WI38 (cell line): ENCODE data around the gene NUCKS1.

ENCODE experiments used
- H3K4me3 ChIP-seq: 2 replicates; pipeline ENCODE4 v1.5.1; 2011; ENCODE audit warnings: low read depth, mild to moderate bottlenecking, control low read depth, low read length
- TF ChIP-seq, protein P1 (sequence below): IDR thresholded peaks from 2 replicates; pipeline ENCODE4 v1.5.1; 2012; ENCODE audit warnings: low read depth, mild to moderate bottlenecking, control low read depth, low read length

NUCKS1 gene

DNA sequence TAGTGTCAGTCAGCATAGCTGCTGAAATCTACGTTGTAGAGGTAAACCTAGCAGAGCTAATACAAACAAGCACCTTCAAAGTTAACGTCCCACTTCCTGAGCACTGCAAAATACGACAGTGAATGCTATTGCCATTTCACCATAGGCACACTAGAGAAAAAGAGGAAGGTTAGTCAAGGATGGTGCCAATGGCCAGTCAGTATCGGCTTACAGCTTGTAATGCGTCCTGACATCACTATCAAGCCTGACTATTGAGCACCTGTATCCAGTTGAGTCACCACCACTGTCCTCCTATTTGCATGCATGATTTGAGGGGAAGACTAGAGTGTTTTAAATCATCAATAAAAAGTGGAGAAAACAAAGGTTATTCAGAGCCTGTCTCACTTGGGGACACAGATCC lies 34.4 kb downstream of the NUCKS1 start:
- TF ChIP-seq, protein P1, sequence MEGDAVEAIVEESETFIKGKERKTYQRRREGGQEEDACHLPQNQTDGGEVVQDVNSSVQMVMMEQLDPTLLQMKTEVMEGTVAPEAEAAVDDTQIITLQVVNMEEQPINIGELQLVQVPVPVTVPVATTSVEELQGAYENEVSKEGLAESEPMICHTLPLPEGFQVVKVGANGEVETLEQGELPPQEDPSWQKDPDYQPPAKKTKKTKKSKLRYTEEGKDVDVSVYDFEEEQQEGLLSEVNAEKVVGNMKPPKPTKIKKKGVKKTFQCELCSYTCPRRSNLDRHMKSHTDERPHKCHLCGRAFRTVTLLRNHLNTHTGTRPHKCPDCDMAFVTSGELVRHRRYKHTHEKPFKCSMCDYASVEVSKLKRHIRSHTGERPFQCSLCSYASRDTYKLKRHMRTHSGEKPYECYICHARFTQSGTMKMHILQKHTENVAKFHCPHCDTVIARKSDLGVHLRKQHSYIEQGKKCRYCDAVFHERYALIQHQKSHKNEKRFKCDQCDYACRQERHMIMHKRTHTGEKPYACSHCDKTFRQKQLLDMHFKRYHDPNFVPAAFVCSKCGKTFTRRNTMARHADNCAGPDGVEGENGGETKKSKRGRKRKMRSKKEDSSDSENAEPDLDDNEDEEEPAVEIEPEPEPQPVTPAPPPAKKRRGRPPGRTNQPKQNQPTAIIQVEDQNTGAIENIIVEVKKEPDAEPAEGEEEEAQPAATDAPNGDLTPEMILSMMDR = no peak

DNA sequence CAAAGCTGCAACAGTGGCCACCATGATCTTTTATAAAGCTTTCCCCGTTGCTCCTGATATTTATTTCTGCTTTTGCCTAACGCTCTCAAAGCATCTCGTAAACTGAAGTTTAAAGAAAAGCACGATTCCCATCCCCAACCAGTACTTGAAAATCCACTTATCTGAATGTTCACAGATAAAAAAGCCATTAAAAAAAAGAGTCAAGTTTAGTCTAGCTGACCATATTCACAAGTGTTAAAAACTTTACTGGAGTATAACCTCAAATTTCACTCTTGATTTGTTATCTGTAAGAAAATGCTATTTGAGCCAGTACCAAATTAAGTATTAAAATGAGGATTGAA lies 35.1 kb downstream of the NUCKS1 start:
- TF ChIP-seq, protein P1 = no peak
- H3K4me3 ChIP-seq = no peak overlapping the region

More for the DNA sequence above, 34.4 kb downstream of the NUCKS1 start:
- H3K4me3 ChIP-seq = no peak overlapping the region

DNA sequence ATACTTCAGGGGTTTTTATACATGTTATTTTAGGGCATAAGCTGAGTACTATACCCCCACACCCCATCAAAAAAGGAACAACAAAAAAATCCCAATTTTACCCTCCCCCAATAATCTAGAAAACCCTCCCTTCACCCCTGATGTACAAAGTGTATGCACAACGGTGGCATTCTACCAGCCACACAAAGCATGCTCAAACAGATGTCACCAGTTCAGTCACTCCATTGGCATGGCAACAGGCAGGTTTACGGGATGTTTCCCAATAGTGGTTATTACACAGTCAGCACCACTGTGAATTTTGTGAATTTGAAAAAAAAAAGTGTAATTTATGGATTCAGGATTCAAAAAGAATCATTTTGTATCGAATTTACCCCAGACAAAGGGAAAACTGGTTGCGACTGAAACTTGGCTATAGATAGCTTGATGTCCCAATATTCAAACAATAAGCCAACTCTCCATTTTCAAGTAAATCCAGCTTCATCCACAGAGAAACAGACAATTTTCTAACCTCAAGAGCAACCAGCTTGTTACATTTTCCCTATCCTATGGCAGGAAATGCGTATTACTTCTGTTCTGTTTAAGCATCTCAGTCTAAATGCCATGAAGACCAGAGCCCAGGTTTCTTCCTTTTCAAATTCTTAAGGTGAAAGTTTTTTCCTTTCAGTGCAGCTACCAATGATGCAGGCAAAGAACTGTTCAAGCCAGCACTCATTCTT lies 35.6 kb downstream of the NUCKS1 start:
- no peak overlapping the region for H3K4me3 ChIP-seq
- TF ChIP-seq, protein P1 = no peak

DNA sequence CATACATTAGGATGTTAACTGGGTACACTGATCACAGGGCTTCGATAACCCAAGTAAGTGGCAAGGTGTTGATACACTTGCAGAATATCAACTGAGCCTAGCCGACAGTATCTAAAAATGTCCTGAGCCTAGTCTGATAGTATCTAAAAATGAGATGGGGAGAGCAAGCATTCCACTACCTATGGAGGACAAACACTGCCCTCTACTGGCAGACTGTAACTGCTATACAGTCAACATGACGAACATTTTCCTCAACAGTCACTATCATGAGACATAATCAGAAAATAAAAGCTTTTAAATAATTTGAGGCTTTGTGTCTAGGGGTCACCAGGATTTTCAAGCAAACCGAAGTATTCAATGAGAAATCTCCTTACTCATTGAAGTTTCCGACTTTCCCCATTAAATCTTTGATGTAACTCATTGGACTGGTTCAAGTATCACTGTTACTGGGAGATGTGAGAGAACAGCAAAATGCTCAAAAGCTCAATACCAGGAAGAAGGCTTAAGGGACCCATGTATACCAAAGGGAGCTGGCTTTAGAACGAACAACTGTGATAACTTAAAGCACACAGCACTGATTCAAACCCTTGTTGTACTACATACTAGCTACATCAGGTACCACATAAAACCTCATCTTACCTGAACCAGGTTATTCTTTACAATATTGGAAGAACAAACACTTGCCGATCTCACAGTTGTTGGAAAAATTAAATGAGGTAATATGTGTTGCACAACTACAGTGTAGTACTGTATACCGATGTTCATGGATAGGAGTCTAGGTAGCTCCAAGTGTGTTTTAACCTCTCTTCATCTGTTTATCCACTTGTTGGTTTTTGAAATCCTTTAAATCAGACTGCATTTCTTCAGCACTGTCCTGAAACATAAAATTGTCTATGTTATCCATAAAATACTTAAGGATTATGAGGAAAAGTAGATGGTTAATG lies 38.6 kb downstream of the NUCKS1 start:
- no peak overlapping the region for H3K4me3 ChIP-seq
- TF ChIP-seq, protein P1 = peak; percentile 72

DNA sequence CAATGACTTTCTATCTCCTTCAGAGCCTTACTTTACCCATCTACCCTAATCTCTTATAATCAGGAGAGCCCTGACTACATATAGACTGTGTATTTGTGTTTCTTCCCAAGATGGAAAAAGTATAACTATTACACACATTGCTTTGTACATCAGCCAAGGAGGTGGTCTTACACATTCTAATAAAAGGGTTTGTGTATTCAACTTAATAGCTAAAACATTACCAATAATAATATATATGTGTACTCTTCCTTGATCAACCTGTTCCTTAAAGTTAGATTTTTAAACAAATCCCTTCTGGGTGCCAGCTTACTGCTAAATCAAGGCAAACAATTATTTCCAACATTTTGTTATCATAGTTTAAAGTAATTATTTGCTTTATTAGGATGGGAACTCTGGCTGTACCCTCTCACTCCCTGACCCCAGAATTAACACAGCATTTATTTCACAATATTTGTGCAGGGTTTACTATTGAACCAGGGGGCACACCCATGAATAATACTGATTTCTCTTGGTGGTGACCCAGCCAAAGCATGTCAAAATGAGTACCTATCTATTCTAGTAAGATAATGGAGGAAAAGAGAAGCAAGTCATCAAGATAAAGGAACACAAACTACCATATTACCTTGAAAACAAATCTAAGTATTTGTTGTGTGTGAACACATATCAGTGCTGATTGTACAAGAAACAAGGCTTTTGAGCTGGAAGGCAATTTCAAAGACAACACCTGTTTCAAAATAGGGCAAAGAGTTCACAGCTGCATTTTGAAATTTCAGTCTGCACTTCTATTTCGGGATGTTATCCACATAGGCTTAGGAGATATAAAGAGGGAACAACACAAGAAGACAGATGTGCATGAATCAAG lies 39.5 kb downstream of the NUCKS1 start:
- TF ChIP-seq, protein P1 = no peak
- no peak overlapping the region for H3K4me3 ChIP-seq

DNA sequence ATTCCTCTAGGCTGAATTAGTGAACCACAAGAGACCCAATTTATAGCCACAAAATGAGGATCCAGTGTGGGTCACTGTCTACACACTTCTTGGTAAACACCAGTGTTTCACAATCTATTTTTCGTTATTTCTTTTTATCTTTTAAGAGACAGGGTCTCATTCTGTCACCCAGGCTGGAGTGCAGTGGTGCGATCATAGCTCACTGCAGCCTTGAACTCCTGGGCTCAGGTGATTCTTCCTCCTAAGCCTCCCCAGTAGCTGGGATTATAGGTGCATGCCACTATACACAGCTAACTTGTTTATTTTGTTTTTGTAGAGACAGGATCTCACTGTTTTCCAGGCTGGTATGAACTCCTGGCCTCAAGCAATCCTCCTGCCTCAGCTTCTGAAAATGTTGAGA lies 40.3 kb downstream of the NUCKS1 start:
- H3K4me3 ChIP-seq = no peak overlapping the region
- TF ChIP-seq, protein P1 = no peak
